Sigmoid colon (tissue), 7 donors: ENCODE results near the gene HS3ST3B1. TPM values are rescaled to one million over a fixed set of nuclear protein-coding genes. Genes with fewer than 3 reads are reported as not detected.

Experiments used
- DNase-seq: peaks from one replicate; pipeline ENCODE4 v3.0.0-alpha.2; 2019
- H3K27ac ChIP-seq, 4 donors: fragments of 200-600 bp; sonication (generic); one replicate each; pipeline ENCODE4 v1.5.1; 2016 to 2019; ENCODE audit warnings: mild to moderate bottlenecking in 1 of 4
- H3K27me3 ChIP-seq, 3 donors: fragments of 200-600 bp; sonication (generic); one replicate each; pipeline ENCODE4 v1.5.1; 2019; ENCODE audit warnings: mild to moderate bottlenecking in 1 of 3
- H3K36me3 ChIP-seq, 4 donors: fragments of 200-600 bp; sonication (generic); one replicate each; pipeline ENCODE4 v1.5.1; 2016 to 2019
- H3K4me1 ChIP-seq, 4 donors: fragments of 200-600 bp; sonication (generic); one replicate each; pipeline ENCODE4 v1.5.1; 2017 to 2019
- H3K4me3 ChIP-seq, 4 donors: fragments of 200-600 bp; sonication (generic); one replicate each; pipeline ENCODE4 v1.5.1; 2017 to 2019; ENCODE audit warnings: mild to moderate bottlenecking in 2 of 4, moderate library complexity in 1 of 4
- H3K9me3 ChIP-seq, 4 donors: fragments of 200-600 bp in 3 of 4; sonication (generic) in 3 of 4; one replicate each; pipeline versions ENCODE4 v1.5.1 to v1.6.1; 2013 to 2019
- CTCF ChIP-seq, 4 experiments: fragments of 450-650 bp in 3 of 4; fragments of 200-600 bp in 1 of 4; IDR thresholded peaks; one replicate each; pipeline ENCODE4 v1.5.1; 2016 to 2019; ENCODE audit warnings: antibody characterized with exemption in 4 of 4, mild to moderate bottlenecking in 3 of 4, moderate library complexity in 2 of 4
- EP300 ChIP-seq, 4 donors: sonication (generic); formaldehyde crosslinking; IDR thresholded peaks; one replicate each; pipeline ENCODE4 v1.6.1; 2017; ENCODE audit warnings: antibody characterized with exemption in 4 of 4
- POLR2A ChIP-seq, 2 donors: fragments of 450-650 bp; IDR thresholded peaks; one replicate each; pipeline ENCODE4 v1.6.1; 2016; ENCODE audit warnings: antibody characterized with exemption in 2 of 2, mild to moderate bottlenecking in 2 of 2, moderate library complexity in 2 of 2
- POLR2AphosphoS5 ChIP-seq, 4 donors: sonication (generic); formaldehyde crosslinking; IDR thresholded peaks; one replicate each; pipeline ENCODE4 v1.6.1; 2017; ENCODE audit warnings: antibody characterized with exemption in 4 of 4
- WGBS, 2 donors: extraction: QIAGEN DNeasy Blood & Tissue Kit; methylation state at CpG; one replicate each; pipeline ENCODE4 v1.1.7; 2013; 5-methylcytosine and 5-hydroxymethylcytosine counted together
- intact Hi-C: fragments of 100-400 bp; cut with DNase I; formaldehyde crosslinking; loops from one replicate; pipeline ENCODE4 v1.15.1; 2023
- polyA plus RNA-seq, 3 donors: library from polyadenylated mRNA; stranded (reverse); fragments of 200-250 nt; gene quantifications; one replicate each; pipeline ENCODE4 v1.2.3, GENCODE V29; 2013
- total RNA-seq, 4 donors: library from RNA; depleted of rRNA; stranded (reverse); fragments of >200 nt; gene quantifications; one replicate each; pipeline ENCODE4 v1.1.0, GENCODE V29; 2016
- donor health status: healthy with polysubstance abuse.
- donor health status: Bipolar disorder and iron deficiency.
- donor health status: healthy.

Gene HS3ST3B1
- total and polyA plus RNA-seq, 7 donors: 0.46 to 3.0 (median 1.1) TPM

DNA sequence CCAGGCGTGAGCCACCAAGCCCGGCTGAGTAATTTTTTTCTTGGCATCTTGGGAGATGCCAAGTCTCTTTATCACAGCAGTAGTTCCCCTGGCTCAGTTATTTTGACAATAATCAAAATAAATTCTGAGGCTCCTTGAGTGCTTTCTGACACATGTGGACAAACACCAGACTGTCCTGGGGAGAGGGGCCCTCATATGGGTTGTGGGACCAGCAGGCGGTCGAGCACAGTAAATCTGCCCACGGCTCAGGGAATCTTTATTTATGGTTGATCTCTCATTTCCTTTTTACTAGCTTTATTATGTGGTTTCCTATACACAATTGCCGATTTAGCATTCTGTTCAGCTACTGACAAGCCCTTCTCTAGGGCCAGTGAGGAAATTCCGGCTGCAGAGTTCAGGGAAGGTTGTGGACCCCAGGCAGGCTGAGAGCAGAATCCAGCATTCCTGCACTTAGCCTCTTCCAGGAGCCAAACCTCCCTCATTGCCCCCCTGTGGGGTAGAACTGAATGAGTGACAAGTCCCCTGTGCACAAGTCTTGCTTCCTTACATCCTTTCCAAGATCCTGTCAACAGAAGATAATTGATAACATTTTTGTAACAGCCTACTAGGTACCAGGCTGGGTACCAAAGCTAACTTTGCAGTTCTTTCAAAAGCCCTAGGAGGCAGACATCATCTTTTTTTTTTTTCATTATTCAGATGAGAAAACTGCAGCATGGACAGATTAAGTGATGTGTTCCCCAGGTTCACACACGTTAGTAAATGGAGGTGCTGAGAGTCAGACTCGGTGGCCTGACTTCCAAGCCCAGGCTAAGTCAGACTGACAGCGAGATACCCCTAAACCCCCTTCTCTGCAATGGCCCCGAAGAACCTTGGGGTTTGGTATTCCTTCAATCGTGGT is 40.2 kb downstream of the HS3ST3B1 start:
- Histone ChIP-seq H3K9me3 (no peaks in the 10 kb centered on the region), H3K4me3 (no peak overlapping the region), H3K27me3 (peaks cover 0 to 13% (median 12%) of the 10 kb centered on the region in 3 donors), H3K27ac (no peak overlapping the region), H3K4me1 (no peaks in the 10 kb centered on the region), H3K36me3 (no peaks in the 10 kb centered on the region)
- no peak for DNase-seq
- WGBS, 2 donors: 60 to 62% methylated on average over 12 of the region's 12 CpGs
- TF ChIP-seq POLR2A (IDR thresholded peaks at IDR 0.05) (no peak), EP300 (IDR thresholded peaks at IDR 0.05) (no peak), POLR2AphosphoS5 (IDR thresholded peaks at IDR 0.05) (no peak)
- intact Hi-C loops: no loop called here

- intact Hi-C loops: no loop called here
- Histone ChIP-seq H3K27me3 (peaks cover 0 to 13% (median 12%) of the 10 kb centered on the region in 3 donors), H3K27ac (no peak overlapping the region), H3K4me3 (no peak overlapping the region), H3K9me3 (no peaks in the 10 kb centered on the region), H3K36me3 (no peaks in the 10 kb centered on the region), H3K4me1 (no peaks in the 10 kb centered on the region)
- no peak for DNase-seq
- 65 to 66% methylated on average over 5 of the region's 5 CpGs for whole genome bisulfite sequencing, 2 donors
- TF ChIP-seq POLR2A (IDR thresholded peaks at IDR 0.05) (no peak), POLR2AphosphoS5 (IDR thresholded peaks at IDR 0.05) (no peak), CTCF (IDR thresholded peaks at IDR 0.05) (no peak), EP300 (IDR thresholded peaks at IDR 0.05) (no peak)
Measured at GRCh38 chr17:14341866-14342265, 41.0 kb downstream of the HS3ST3B1 start.

DNA sequence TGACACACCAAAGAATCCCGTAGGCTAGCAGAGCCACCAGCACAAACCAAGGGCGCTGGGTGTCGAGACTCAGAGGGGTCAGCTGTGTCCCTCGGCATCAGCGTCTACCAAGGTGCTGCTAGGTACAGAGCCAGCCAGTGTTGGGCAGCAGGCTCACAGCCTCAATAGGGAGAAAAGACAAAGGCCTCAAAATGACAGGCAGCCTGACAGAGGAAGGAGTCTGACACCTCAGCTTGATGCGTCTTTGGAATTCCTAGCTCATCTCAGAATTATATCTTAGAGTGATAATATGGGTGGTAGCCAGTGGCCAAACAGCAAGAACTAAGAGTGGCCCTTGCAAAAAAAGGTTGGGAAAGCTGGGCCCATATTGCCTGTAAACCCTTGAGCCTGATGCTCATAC is 45.9 kb downstream of the HS3ST3B1 start:
- intact Hi-C loops: no loop called here
- no peak for DNase-seq
- no peak for TF ChIP-seq POLR2AphosphoS5 (IDR thresholded peaks at IDR 0.05)
- no peak for TF ChIP-seq CTCF (IDR thresholded peaks at IDR 0.05)
- no peak for TF ChIP-seq POLR2A (IDR thresholded peaks at IDR 0.05)
- TF ChIP-seq EP300 (IDR thresholded peaks at IDR 0.05): no peak
- no peaks in the 10 kb centered on the region for H3K27me3 ChIP-seq
- H3K4me3 ChIP-seq: no peak overlapping the region
- no peaks in the 10 kb centered on the region for H3K36me3 ChIP-seq
- H3K9me3 ChIP-seq: no peaks in the 10 kb centered on the region
- H3K27ac ChIP-seq: no peak overlapping the region
- H3K4me1 ChIP-seq: no peaks in the 10 kb centered on the region
- WGBS, 2 donors: 83 to 84% methylated on average over 6 of the region's 6 CpGs

- Histone ChIP-seq H3K4me1 (no peaks in the 10 kb centered on the region), H3K27ac (no peak overlapping the region), H3K36me3 (no peaks in the 10 kb centered on the region), H3K4me3 (no peak overlapping the region), H3K9me3 (no peaks in the 10 kb centered on the region), H3K27me3 (peaks cover 0 to 22% (median 0%) of the 10 kb centered on the region in 3 donors)
- TF ChIP-seq EP300 (IDR thresholded peaks at IDR 0.05) (no peak), POLR2AphosphoS5 (IDR thresholded peaks at IDR 0.05) (no peak), POLR2A (IDR thresholded peaks at IDR 0.05) (no peak), CTCF (IDR thresholded peaks at IDR 0.05) (no peak)
- DNase-seq: no peak
- intact Hi-C loops: no loop called here
- WGBS, 2 donors: 75 to 86% methylated on average over 3 of the region's 3 CpGs
Measured at GRCh38 chr17:14351493-14351892, 50.6 kb downstream of the HS3ST3B1 start.

- WGBS, 2 donors: 80 to 89% methylated on average over 2 of the region's 2 CpGs
- intact Hi-C loops: no loop called here
Measured at GRCh38 chr17:14352136-14352535, 51.3 kb downstream of the HS3ST3B1 start.

More at GRCh38 chr17:14352136-14352535, 51.3 kb downstream of the HS3ST3B1 start:
- TF ChIP-seq POLR2AphosphoS5 (IDR thresholded peaks at IDR 0.05): no peak
- no peak for TF ChIP-seq EP300 (IDR thresholded peaks at IDR 0.05)
- H3K4me3 ChIP-seq: no peak overlapping the region
- no peaks in the 10 kb centered on the region for H3K36me3 ChIP-seq
- no peaks in the 10 kb centered on the region for H3K4me1 ChIP-seq
- no peaks in the 10 kb centered on the region for H3K9me3 ChIP-seq
- peaks cover 0 to 22% (median 0%) of the 10 kb centered on the region in 3 donors for H3K27me3 ChIP-seq
- no peak overlapping the region for H3K27ac ChIP-seq
- DNase-seq: no peak
